Left renal cortex interstitium (tissue), 4 donors: ENCODE data around the gene SP4. TPM values are rescaled to one million over a fixed set of nuclear protein-coding genes. Genes with fewer than 3 reads are reported as not detected.
A peak's percentile ranks its signal among the peaks of the same experiment; 100 is the strongest.
"Not testable (repeated sequence)": the region's sequence is repeated elsewhere in the genome, so short reads cannot be mapped to it uniquely, and the experiment has no call there.

ENCODE experiments used
- DNase-seq, 4 donors: peaks; one replicate each; pipeline ENCODE4 v3.0.0-alpha.2; 2013; ENCODE audit warnings: low read depth in 4 of 4, low spot score in 2 of 4, missing footprints in 1 of 4
- polyA plus RNA-seq, 4 donors: library from polyadenylated mRNA; unstranded; fragments of 120-200 nt; gene quantifications; one replicate each; pipeline ENCODE4 v1.2.1, GENCODE V29; 2013; ENCODE audit not compliant: insufficient read length in 4 of 4

The SP4 gene
- polyA plus RNA-seq, 4 donors = 13.8 to 15.5 (median 14.4) TPM

DNA sequence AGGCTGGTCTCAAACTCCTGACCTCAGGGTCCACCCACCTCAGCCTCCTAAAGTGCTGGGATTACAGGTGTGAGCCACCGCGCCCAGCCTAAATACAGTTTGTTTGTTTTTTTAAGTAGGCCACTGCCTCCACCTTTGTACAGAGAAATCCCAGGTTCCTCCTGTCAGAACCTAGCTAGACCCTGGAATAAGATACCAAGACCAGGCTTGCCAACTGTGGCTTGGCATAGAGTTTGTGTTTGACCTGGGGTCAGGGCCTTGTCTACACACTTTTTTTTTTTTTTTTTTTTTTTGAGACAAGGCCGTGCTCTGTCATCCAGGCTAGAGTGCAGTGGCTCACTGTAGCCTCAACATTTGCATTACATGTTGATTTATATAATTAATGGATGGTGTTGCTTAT lies 80.7 kb downstream of the SP4 start:
- no peak for DNase-seq

DNA sequence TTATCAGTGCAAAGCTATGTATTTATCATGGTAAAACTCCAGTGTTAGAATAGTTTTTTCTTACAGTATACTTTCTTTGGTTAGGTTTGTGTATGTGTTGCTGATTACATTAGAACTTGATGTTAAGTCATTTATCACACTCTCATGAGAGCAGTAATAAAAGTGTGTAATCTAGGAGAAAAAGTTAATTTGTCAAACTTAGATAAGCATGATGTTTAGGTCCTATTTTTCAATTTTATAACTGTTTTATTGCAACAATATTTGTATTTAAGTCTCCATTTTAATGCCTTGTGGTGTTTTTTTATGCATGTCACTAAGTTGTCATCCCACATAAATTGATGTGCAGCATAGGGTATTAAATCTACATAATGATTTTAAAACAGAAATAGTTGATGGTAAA lies 86.2 kb downstream of the SP4 start:
- DNase-seq = no peak

DNA sequence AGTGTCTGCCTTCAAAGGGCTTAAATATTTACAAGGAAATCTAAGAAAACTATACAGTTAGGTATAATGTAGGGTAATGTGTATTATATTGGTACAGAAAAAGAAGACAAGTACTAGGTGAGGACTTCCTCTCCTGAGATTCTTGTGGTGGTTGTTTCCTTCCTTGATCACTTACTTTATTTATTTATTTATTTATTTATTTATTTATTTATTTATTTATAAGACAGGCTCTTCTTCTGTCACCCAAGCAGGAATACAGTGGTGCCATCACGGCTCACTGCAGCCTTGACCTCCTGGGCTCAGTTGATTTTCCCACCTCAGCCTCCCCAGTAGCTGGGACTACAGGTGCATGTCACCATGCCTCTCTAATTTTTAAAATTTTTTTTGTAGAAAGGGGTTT lies 96.8 kb downstream of the SP4 start:
- no peak for DNase-seq

- no peak for DNase-seq
Measured at GRCh38 chr7:21526007-21526406, 98.1 kb downstream of the SP4 start.

GRCh38 chr7:21526448-21526847 lies 98.6 kb downstream of the SP4 start:
- no peak for DNase-seq

- not testable (repeated sequence) for DNase-seq
Measured at GRCh38 chr7:21532485-21532884, 104.6 kb downstream of the SP4 start.

DNA sequence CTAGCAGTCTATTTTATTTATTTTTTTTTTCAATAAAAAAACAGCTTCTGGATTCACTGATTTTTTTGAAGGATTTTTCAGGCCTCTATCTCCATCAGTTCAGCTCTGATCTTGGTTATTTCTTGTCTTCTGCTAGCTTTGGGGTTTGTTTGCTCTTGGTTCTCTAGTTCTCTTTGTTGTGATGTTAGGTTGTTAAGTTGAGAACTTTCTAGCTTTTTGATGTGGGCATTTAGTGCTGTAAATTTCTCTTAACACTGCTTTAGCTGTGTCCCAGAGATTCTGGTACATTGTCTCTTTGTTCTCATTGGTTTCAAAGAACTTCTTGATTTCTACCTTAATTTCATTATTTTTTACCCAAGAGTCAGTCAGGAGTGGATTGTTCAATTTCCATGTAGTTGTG lies 105.8 kb downstream of the SP4 start:
- not testable (repeated sequence) for DNase-seq

- not testable (repeated sequence) for DNase-seq
Measured at GRCh38 chr7:21536445-21537118, 108.7 kb downstream of the SP4 start.

DNA sequence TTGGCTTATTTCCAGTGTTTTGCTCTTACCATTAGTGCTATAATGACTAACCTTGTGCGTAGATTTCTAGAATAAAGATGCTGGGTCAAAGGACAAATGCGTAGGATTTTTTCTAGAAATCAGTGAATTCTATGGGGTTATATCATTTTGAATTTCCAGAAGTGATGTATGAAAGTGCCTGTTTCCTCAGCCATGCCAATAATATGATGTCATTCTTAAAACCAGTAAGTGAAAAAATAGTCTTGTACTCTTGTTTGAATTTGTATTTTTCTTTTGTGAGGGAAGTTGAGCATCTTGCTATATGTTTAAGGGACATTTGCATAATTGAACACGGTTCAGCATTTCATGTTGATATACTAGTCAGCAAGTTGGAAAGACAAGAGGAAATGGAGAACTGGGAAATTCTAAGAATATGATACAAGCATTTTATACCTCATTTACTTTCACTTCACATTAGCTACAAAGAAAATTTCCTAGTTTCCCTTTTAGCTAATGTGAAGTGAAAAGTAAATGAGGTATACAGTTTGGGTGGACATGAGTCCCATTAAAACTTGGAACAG lies 111.1 kb downstream of the SP4 start:
- no peak for DNase-seq

- peak in 1 of 4 donors; percentile 32 for DNase-seq
Measured at GRCh38 chr7:21542891-21543527, 115.1 kb downstream of the SP4 start, which contains the start of gene DNAH11. TSS of gene DNAH11 (plus strand) at chr7:21543039. CDS start at chr7:21543246, 207 bp downstream.

- no peak for DNase-seq
Measured at GRCh38 chr7:21543528-21544302, 115.8 kb downstream of the SP4 start.

DNA sequence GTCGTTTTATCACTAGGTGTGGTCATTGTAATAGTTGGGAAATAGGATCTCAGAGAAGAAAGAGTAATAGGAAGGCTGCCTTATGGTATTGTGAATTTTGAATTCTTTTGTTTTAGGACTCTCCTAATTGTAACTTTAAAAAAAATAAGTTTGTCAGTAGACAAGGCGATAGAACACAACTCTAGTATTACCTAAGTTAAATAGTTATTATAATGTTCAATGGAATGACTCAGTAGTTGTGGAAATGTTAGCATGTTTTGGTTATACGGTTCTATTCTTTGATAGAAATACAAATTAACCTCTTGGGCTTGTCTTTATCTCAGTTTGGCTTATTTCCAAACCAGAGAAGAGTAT lies 116.4 kb downstream of the SP4 start:
- DNase-seq = no peak

DNA sequence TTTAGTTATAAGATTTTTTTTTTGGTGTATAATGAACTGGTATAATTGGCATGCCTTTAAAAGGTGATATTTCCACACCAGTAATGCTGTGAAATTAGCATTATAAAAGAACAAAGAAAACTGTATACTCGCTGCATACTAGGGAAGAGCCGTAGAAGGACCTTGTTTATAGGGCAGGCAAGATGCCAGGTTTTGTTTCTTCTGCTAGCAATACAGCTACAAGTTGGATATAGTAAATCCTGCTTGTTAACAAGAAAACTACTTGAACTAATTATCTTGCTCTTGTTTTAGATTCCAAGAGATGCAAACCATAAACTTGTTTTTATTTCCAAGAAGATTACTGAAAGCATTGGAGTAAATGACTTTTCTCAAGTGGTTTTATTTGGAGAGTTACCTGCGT lies 116.8 kb downstream of the SP4 start:
- no peak for DNase-seq

DNA sequence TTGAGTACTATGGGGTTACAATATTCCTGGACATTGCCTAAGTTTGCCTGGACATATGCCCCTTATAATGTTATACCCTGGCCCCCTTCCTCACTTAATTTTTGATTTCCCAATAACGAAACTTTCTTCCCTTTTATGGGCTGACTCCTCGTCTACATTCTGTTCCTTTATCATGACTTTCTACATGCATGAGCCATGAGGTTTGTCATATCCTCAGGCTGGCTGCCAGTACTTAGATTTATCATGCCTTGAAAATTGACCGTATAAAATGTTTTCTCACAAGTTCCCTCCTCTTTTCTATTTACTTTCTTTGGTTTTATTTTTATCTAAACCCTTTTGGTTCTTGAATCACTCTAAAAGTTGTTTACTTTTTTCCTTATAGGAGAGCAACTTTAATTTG lies 119.6 kb downstream of the SP4 start:
- no peak for DNase-seq

DNA sequence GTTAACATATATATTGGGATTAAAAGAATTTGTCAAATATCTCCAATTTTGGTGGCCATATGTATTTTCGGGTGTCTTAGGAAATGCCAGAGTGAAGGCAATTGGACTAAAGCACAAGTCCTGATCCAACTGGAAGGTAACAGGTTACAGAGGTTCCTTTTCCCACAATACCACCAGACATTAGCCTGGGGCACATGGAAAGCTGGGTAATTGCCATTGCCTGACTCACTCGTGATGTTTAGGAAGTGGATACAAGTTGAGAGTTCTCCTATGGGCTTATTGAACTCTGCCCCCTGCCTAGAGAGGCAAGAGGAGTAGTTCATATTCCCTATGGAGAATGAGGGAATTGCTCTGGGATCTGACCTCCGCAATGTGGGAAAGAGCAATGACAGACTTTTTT lies 120.6 kb downstream of the SP4 start:
- no peak for DNase-seq

DNA sequence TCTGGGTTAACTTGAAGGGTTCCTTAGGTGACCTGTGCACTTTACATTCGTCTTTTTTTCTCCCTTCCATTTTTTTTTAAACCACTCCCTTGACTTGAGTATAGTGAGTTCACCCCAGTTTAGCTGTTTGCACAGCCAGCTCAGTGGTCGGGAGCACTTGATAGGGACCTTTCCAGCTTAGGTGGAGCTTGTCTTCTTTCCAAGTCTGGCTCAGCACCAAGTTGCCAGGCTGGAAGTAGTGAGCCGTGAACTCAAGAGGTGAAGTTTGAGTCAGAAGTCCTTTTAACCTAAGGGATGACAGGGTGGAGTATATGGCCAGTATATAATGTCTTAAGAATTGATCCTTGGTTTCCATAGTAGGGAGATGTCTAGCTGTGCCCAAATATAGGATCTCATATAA lies 122.2 kb downstream of the SP4 start:
- DNase-seq = no peak

DNA sequence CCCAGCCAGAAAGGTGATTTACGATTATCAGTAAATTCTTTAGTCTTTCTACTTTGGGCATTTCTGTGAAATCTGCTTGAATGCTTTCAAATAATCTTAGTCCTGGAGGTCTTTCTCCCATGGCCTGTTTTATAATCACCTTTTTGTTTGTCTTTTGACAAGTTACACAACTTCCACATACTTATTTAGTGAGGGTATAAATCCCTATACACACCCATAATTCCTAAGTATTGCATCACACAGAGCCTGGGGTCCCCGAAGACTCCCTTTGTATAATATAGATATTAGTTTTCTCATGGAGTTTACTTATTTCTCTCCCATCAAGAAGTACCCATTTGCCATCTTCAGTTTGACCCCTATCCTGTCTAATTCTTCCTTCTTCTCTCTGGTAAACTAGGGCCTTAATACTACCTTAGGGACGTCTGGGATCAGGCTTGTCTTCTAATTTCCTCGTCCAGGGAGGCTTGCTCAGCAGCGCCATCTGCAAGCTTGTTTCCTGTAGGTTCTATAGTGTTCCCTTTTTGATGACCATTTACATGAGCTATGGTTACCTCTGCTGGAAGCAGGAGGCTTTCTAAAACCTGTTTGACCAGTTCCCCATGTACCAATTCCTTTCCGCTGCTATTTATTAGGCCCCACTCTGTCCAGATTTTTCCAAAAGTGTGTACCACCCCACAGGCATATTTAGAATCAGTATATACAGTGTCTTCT lies 123.1 kb downstream of the SP4 start:
- DNase-seq = no peak

DNA sequence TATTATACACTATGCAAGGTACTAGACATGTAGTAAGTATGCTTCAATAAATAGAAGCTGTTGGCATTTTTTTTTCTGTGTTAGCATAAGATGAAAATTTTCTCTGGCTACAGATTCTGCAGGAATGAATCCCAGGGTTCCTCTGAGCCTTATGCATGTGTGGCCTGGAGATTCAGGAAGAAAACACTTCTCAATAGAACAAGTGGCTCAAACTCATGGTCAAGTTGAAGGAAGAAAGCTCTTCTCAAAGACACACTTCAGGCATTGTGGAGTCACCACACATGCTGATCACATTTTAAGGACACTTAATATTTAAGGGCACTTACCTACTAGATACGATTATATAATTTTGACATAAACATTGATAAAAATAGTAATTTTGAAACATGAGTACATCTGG lies 134.5 kb downstream of the SP4 start:
- no peak for DNase-seq
